AG09309 (cell line): ENCODE data around the gene SET.

Experiments used
- DNase-seq: peaks from one replicate; pipeline ENCODE4 v3.0.0-alpha.2; 2010; ENCODE audit warnings: low read depth
- H3K4me3 ChIP-seq: 2 replicates; pipeline ENCODE4 v1.5.1; 2011; ENCODE audit warnings: mild to moderate bottlenecking, low read depth, low read length, moderate library complexity; ENCODE audit not compliant: control insufficient read depth
- TF ChIP-seq, protein P1 (sequence below): IDR thresholded peaks from 2 replicates; pipeline ENCODE4 v1.5.1; 2011; ENCODE audit warnings: mild to moderate bottlenecking, low read depth, low read length, inconsistent platforms; ENCODE audit not compliant: insufficient read depth, control insufficient read depth; ENCODE audit errors: missing control alignments

Gene SET

DNA sequence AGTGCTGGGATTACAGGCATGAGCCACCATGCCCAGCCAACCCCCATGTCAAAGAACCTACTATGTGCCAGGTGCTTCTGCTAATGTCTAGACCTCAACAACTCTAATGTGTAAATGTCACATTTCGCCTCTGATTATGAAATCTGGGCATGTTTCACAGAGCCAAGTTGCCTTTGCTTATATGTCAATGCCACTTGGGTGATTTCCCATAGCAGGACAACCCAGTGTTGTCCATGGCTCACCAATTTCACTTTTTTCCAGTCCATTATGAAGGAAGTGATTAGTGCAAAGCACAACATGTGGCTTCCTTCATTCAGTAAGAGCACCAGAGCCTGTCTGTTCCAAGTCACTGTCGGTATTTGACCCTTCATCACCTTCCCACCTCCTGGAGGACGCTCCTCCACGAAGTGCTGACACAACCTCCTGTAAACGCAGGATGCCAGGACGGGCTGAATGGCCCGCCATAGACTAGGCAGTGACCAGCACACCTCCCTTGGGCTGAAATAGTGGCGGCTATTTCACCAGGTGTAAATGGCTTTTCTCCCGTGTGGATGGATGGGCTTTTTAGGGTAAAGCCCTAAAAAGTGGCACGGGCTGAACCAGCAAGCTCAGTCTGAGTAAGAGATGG, 12.3 kb downstream of the SET start:
- DNase-seq = no peak
- TF ChIP-seq, protein P1, sequence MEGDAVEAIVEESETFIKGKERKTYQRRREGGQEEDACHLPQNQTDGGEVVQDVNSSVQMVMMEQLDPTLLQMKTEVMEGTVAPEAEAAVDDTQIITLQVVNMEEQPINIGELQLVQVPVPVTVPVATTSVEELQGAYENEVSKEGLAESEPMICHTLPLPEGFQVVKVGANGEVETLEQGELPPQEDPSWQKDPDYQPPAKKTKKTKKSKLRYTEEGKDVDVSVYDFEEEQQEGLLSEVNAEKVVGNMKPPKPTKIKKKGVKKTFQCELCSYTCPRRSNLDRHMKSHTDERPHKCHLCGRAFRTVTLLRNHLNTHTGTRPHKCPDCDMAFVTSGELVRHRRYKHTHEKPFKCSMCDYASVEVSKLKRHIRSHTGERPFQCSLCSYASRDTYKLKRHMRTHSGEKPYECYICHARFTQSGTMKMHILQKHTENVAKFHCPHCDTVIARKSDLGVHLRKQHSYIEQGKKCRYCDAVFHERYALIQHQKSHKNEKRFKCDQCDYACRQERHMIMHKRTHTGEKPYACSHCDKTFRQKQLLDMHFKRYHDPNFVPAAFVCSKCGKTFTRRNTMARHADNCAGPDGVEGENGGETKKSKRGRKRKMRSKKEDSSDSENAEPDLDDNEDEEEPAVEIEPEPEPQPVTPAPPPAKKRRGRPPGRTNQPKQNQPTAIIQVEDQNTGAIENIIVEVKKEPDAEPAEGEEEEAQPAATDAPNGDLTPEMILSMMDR = no peak

GRCh38 chr9:128702445-128702948, 13.5 kb downstream of the SET start, which contains the start of gene PKN3:
Gene PKN3, plus strand, starts transcription at chr9:128702503. Its CDS starts 413 bp downstream, at chr9:128702916.
- peak within 1 kb of the TSS; percentile 63 for H3K4me3 ChIP-seq
- TF ChIP-seq, protein P1 = peak; percentile 86
- no peak for DNase-seq

More for the DNA sequence above, 12.3 kb downstream of the SET start:
- H3K4me3 ChIP-seq = no peak overlapping the region

DNA sequence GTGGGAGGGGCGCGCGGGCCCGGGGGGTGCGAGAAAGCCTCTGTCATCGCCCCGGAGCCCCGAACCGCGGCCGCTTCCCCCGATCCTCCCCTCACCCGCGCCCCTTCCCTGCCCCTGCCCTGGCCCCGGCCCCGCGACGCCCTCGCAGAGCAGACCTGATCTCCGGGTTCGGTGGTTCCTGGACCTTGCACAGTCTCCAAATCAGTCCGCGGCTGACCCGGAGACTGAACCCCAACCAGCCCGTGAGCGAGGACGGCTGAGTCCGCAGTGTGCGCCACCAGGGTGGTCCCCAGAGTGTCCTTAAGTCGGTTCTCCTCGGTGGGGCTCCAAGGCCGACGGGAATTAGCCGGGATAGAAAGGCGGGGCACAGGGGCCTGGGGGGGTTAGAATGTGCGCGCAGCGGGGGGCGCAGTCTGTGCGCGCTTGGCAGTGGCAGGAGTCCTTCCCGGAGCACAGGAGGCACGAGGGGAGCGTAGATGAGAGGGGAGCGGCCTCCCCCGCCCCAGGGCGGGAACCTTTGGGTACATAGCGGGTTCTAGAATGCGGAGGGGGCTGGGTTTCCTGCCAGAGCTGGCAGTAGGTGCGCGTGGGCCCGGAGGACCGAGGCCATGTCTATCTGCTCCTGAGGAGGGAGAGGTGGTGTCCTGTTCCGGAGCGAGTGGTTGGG, 14.1 kb downstream of the SET start:
- TF ChIP-seq, protein P1 = no peak
- H3K4me3 ChIP-seq = peak overlapping the region; percentile 63
- no peak for DNase-seq

GRCh38 chr9:128703616-128704355, 14.8 kb downstream of the SET start:
- peak overlapping the region; percentile 63; the same call in 1 of the 2 replicates for H3K4me3 ChIP-seq
- TF ChIP-seq, protein P1 = no peak
- no peak for DNase-seq

- DNase-seq = no peak
- no peak overlapping the region for H3K4me3 ChIP-seq
- TF ChIP-seq, protein P1 = no peak
These were observed 15.3 kb downstream of the SET start for GRCh38 chr9:128704356-128704670.

- TF ChIP-seq, protein P1 = no peak
- DNase-seq = no peak
- no peak overlapping the region for H3K4me3 ChIP-seq
These were observed 16.3 kb downstream of the SET start for GRCh38 chr9:128705051-128705965.
